SK-N-SH (cell line): ENCODE results near the gene NUFIP2. TPM values are rescaled to one million over a fixed set of nuclear protein-coding genes. Genes with fewer than 3 reads are reported as not detected.

Experiments used
- CTCF ChIA-PET: fragments of 300-600, 350-600 bp; formaldehyde crosslinking; extraction: SDS; loops from one replicate; lab custom pipeline; 2021; lab: Yijun Ruan, JAX
- POLR2A ChIA-PET: fragments of 350-600 bp; sonication (Branson Sonifier 250); formaldehyde crosslinking; extraction: SDS; loops from one replicate; lab custom pipeline; 2020; ENCODE audit warnings: antibody characterized with exemption, inconsistent platforms; lab: Yijun Ruan, JAX
- DNase-seq: peaks from one replicate; pipeline ENCODE4 v3.0.0; 2012
- H2AFZ ChIP-seq: fragments of 200-600 bp; sonication (generic); 2 replicates; pipeline ENCODE4 v1.8.1; 2016; ENCODE audit warnings: antibody characterized with exemption, mild to moderate bottlenecking, low read depth
- H3F3A ChIP-seq: fragments of 200-600 bp; sonication (generic); replicated peaks from 2 replicates; pipeline ENCODE3; 2016; ENCODE audit warnings: antibody characterized with exemption, mild to moderate bottlenecking; ENCODE audit not compliant: insufficient read depth
- H3K27ac ChIP-seq, 2 experiments: fragments of 200-500 bp in 1 of 2; fragments of 200-600 bp in 1 of 2; sonication (Bioruptor generic) in 1 of 2; sonication (generic), shearing (Covaris generic) in 1 of 2; 2 replicates each; pipeline versions ENCODE4 v1.5.1 to v1.6.1; 2014 to 2016; ENCODE audit warnings: low read depth in 2 of 2, inconsistent platforms in 1 of 2, low read length in 1 of 2, mild to moderate bottlenecking in 1 of 2, mixed read lengths in 1 of 2
- H3K27me3 ChIP-seq: fragments of 200-600 bp; sonication (generic), shearing (Covaris generic); 2 replicates; pipeline ENCODE4 v1.6.1; 2016; ENCODE audit warnings: mixed run types; ENCODE audit not compliant: insufficient read depth
- H3K36me3 ChIP-seq, 2 experiments: fragments of 200-500 bp in 1 of 2; fragments of 200-600 bp in 1 of 2; sonication (Bioruptor generic) in 1 of 2; sonication (generic) in 1 of 2; replicated peaks in 1 of 2; 2 replicates each; pipeline versions ENCODE3 to v1.5.1; 2014 to 2016; ENCODE audit warnings: low read length in 1 of 2, mild to moderate bottlenecking in 1 of 2; ENCODE audit not compliant: insufficient read depth in 2 of 2, control insufficient read depth in 1 of 2
- H3K4me1 ChIP-seq, 2 experiments: fragments of 200-500 bp in 1 of 2; fragments of 200-600 bp in 1 of 2; sonication (Bioruptor generic) in 1 of 2; sonication (generic), shearing (Covaris generic) in 1 of 2; 2 replicates each; pipeline versions ENCODE4 v1.5.1 to v1.6.1; 2014 to 2016; ENCODE audit warnings: low read depth in 1 of 2, low read length in 1 of 2, mixed run types in 1 of 2; ENCODE audit not compliant: insufficient read depth in 2 of 2, control insufficient read depth in 1 of 2
- H3K4me2 ChIP-seq: fragments of 200-600 bp; sonication (generic), shearing (Covaris generic); 2 replicates; pipeline ENCODE4 v1.6.1; 2017; ENCODE audit warnings: mixed run types
- H3K4me3 ChIP-seq, 2 experiments: fragments of 200-500 bp in 1 of 2; fragments of 200-600 bp in 1 of 2; sonication (Bioruptor generic) in 1 of 2; sonication (generic), shearing (Covaris generic) in 1 of 2; 2 replicates each; pipeline versions ENCODE4 v1.5.1 to v1.8.1; 2014 to 2016; ENCODE audit warnings: low read depth in 2 of 2, inconsistent platforms in 1 of 2, low read length in 1 of 2, mild to moderate bottlenecking in 1 of 2, mixed read lengths in 1 of 2, moderate library complexity in 1 of 2
- H3K79me2 ChIP-seq: fragments of 200-600 bp; sonication (generic); 2 replicates; pipeline ENCODE4 v1.8.1; 2017; ENCODE audit warnings: mild to moderate bottlenecking; ENCODE audit not compliant: insufficient read depth
- H3K9ac ChIP-seq: fragments of 200-600 bp; sonication (generic); 2 replicates; pipeline ENCODE4 v1.6.1; 2017; ENCODE audit warnings: mixed run types
- H3K9me2 ChIP-seq: fragments of 200-600 bp; sonication (generic); 2 replicates; pipeline ENCODE4 v1.6.1; 2017; ENCODE audit warnings: mixed run types
- H3K9me3 ChIP-seq: fragments of 200-600 bp; sonication (generic); 2 replicates; pipeline ENCODE4 v1.6.1; 2017; ENCODE audit warnings: mixed run types, mild to moderate bottlenecking, moderate library complexity
- H4K20me1 ChIP-seq: fragments of 200-600 bp; sonication (generic); 2 replicates; pipeline ENCODE4 v1.6.1; 2017; ENCODE audit warnings: mild to moderate bottlenecking, mixed run types; ENCODE audit not compliant: insufficient read depth
- CTCF ChIP-seq: fragments of 200-600 bp; sonication (generic); IDR thresholded peaks from 2 replicates; pipeline ENCODE4 v1.6.1; 2017; ENCODE audit warnings: antibody characterized with exemption, mild to moderate bottlenecking, moderate library complexity
- FOXJ3 ChIP-seq: sonication (generic); formaldehyde crosslinking; IDR thresholded peaks from 2 replicates; pipeline ENCODE4 v1.5.1; 2020; ENCODE audit warnings: mild to moderate bottlenecking, missing genetic modification reagents
- POLR2AphosphoS5 ChIP-seq: IDR thresholded peaks from 2 replicates; pipeline ENCODE4 v1.6.1; 2012; ENCODE audit warnings: low read depth, low read length
- RAD21 ChIP-seq: IDR thresholded peaks from 2 replicates; pipeline ENCODE4 v1.6.1; 2012; ENCODE audit warnings: mild to moderate bottlenecking, low read length
- TCF12 ChIP-seq: IDR thresholded peaks from 2 replicates; pipeline ENCODE4 v1.4.0; 2012
- WGBS: methylation state at CpG from one replicate; pipeline ENCODE4 v1.1.6; 2017; ENCODE audit warnings: low lambda C conversion rate; 5-methylcytosine and 5-hydroxymethylcytosine counted together
- polyA plus RNA-seq, 3 experiments: library from polyadenylated mRNA; depleted of rRNA; stranded (reverse); fragments of >200 nt; gene quantifications; 2 replicates each; pipeline ENCODE4 v1.2.3, GENCODE V29; 2012
- TF ChIP-seq, protein P1 (sequence below): IDR thresholded peaks from 2 replicates; pipeline ENCODE4 v1.4.0; 2012; ENCODE audit warnings: low read depth, borderline replicate concordance

NUFIP2 gene
- polyA plus RNA-seq, 1 of the 3 experiments (the other 2 are of a cell fraction): 9.0 TPM

- Histone ChIP-seq H2AFZ (no peak overlapping the region), H3K4me2 (no peak overlapping the region), H3F3A (peaks cover 45% of the 10 kb centered on the region), H3K9me2 (no peaks in the 10 kb centered on the region), H3K27ac (no peak overlapping the region), H3K79me2 (peaks cover 18% of the 10 kb centered on the region), H4K20me1 (peaks cover 13% of the 10 kb centered on the region), H3K36me3 (peaks cover 7 to 9% of the 10 kb centered on the region in 2 experiments)
- WGBS: 98% methylated on average over 2 of the region's 2 CpGs
- ChIA-PET POLR2A (no interaction called here), CTCF (no interaction called here)
- TF ChIP-seq TCF12 (no peak), POLR2AphosphoS5 (peak; percentile 27; the same call in 1 of the 2 replicates)
- TF ChIP-seq, all 33 proteins: peak for 1
- H3K9me3 ChIP-seq: no peaks in the 10 kb centered on the region
- no peak overlapping the region for H3K4me3 ChIP-seq
- no peaks in the 10 kb centered on the region for H3K27me3 ChIP-seq
- H3K4me1 ChIP-seq: peaks cover 0 to 37% of the 10 kb centered on the region in 2 experiments; a peak in 2 of 4 replicates
- no peak overlapping the region for H3K9ac ChIP-seq
- DNase-seq: no peak
These were observed 40.9 kb downstream of the NUFIP2 start for GRCh38 chr17:29253037-29253436.

GRCh38 chr17:29252101-29252791, 41.7 kb downstream of the NUFIP2 start:
- peaks cover 0 to 29% of the 10 kb centered on the region in 2 experiments; a peak in 2 of 4 replicates for H3K4me1 ChIP-seq
- H3K4me3 ChIP-seq: no peak overlapping the region
- H3F3A ChIP-seq: peaks cover 37% of the 10 kb centered on the region
- DNase-seq: peak; percentile 32
- CTCF ChIA-PET: interaction anchor here (0.7 to 4.1 kb wide), 14 partner anchors 9 to 135 kb away, joined by 3 to 19 read pairs (median 4); no protein-coding TSS in a partner anchor
- H3K27ac ChIP-seq: no peak overlapping the region
- H4K20me1 ChIP-seq: peaks cover 8% of the 10 kb centered on the region; the same call in 1 of the 2 replicates
- H3K36me3 ChIP-seq: peaks cover 7 to 9% of the 10 kb centered on the region in 2 experiments
- H3K9ac ChIP-seq: no peak overlapping the region
- no peaks in the 10 kb centered on the region for H3K9me2 ChIP-seq
- H3K27me3 ChIP-seq: no peaks in the 10 kb centered on the region
- TF ChIP-seq CTCF (peak; percentile 67), TCF12 (no peak), RAD21 (peak; percentile 25; the same call in 1 of the 2 replicates)
- TF ChIP-seq, all 33 proteins: peak for 2
- Histone ChIP-seq H3K4me2 (no peak overlapping the region), H3K79me2 (peaks cover 15% of the 10 kb centered on the region), H2AFZ (no peak overlapping the region), H3K9me3 (no peaks in the 10 kb centered on the region)
- WGBS: 86% methylated on average over 7 of the region's 7 CpGs
- POLR2A ChIA-PET: no interaction called here

- POLR2A ChIA-PET: interaction anchor here (1.0 kb wide), 1 partner anchor 9 kb away, joined by 3 read pairs; no protein-coding TSS in a partner anchor
- H2AFZ ChIP-seq: no peak overlapping the region
- CTCF ChIA-PET: interaction anchor here (0.6 to 4.1 kb wide), 13 partner anchors 8 to 134 kb away, joined by 3 to 19 read pairs (median 4); partner anchors contain the start of gene MYO18A
- H3K79me2 ChIP-seq: peaks cover 9% of the 10 kb centered on the region
- 89% methylated on average over 2 of the region's 2 CpGs for WGBS
- H3K27me3 ChIP-seq: no peaks in the 10 kb centered on the region
- H3K9me2 ChIP-seq: no peaks in the 10 kb centered on the region
- H4K20me1 ChIP-seq: peaks cover 7% of the 10 kb centered on the region; the same call in 1 of the 2 replicates
- TF ChIP-seq TCF12 (no peak), FOXJ3 (CRISPR knock-in tag) (no peak)
- TF ChIP-seq, protein P1, sequence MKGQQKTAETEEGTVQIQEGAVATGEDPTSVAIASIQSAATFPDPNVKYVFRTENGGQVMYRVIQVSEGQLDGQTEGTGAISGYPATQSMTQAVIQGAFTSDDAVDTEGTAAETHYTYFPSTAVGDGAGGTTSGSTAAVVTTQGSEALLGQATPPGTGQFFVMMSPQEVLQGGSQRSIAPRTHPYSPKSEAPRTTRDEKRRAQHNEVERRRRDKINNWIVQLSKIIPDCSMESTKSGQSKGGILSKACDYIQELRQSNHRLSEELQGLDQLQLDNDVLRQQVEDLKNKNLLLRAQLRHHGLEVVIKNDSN: no peak
- H3K36me3 ChIP-seq: peaks cover 3 to 9% of the 10 kb centered on the region in 2 experiments
- H3F3A ChIP-seq: peaks cover 36% of the 10 kb centered on the region
- no peaks in the 10 kb centered on the region for H3K9me3 ChIP-seq
- DNase-seq: no peak
- H3K9ac ChIP-seq: no peak overlapping the region
- H3K4me1 ChIP-seq: peaks cover 4 to 21% of the 10 kb centered on the region in 2 experiments; a peak in 3 of 4 replicates
- H3K4me2 ChIP-seq: peak overlapping the region; percentile 8; the same call in 1 of the 2 replicates
- H3K4me3 ChIP-seq: no peak overlapping the region
- H3K27ac ChIP-seq: peak overlapping the region in 1 of 2 experiments; percentile 65; a peak in 2 of 4 replicates
These were observed 42.8 kb downstream of the NUFIP2 start for GRCh38 chr17:29251184-29251583.
